Transverse colon (tissue), 4 donors: Measurements from ENCODE around the gene HMGCL. TPM values are rescaled to one million over a fixed set of nuclear protein-coding genes. Genes with fewer than 3 reads are reported as not detected.

Experiments used
- DNase-seq: peaks from one replicate; pipeline ENCODE4 v3.0.0-alpha.2; 2019
- H3K27ac ChIP-seq, 4 donors: fragments of 200-600 bp; sonication (generic); 2 replicates each; pipeline ENCODE4 v1.5.1; 2016 to 2018; ENCODE audit warnings: inconsistent platforms in 4 of 4
- H3K27me3 ChIP-seq: fragments of 200-600 bp; sonication (generic); 2 replicates; pipeline ENCODE4 v1.5.1; 2017; ENCODE audit warnings: inconsistent platforms
- H3K36me3 ChIP-seq, 4 donors: fragments of 200-600 bp; sonication (generic); 2 replicates each; pipeline ENCODE4 v1.5.1; 2017 to 2019; ENCODE audit warnings: inconsistent platforms in 4 of 4
- H3K4me1 ChIP-seq, 4 donors: fragments of 200-600 bp; sonication (generic); 2 replicates each; pipeline ENCODE4 v1.5.1; 2017 to 2020; ENCODE audit warnings: inconsistent platforms in 4 of 4
- H3K4me3 ChIP-seq, 4 donors: fragments of 200-600 bp; sonication (generic); 1 replicate in 1 of 4; 2 replicates in 3 of 4; pipeline versions ENCODE4 v1.5.1 to v1.6.1; 2017 to 2019; ENCODE audit warnings: inconsistent platforms in 4 of 4
- H3K9me3 ChIP-seq, 2 donors: fragments of 200-600 bp; sonication (generic); 2 replicates each; pipeline ENCODE4 v1.5.1; 2017 to 2019; ENCODE audit warnings: inconsistent platforms in 2 of 2
- EP300 ChIP-seq: sonication (generic); formaldehyde crosslinking; IDR thresholded peaks from one replicate; pipeline ENCODE4 v1.6.1; 2017; ENCODE audit warnings: antibody characterized with exemption, low read depth
- POLR2A ChIP-seq: fragments of 450-650 bp; IDR thresholded peaks from one replicate; pipeline ENCODE4 v1.6.1; 2016; ENCODE audit warnings: antibody characterized with exemption, mild to moderate bottlenecking, moderate library complexity
- POLR2AphosphoS5 ChIP-seq, 3 donors: sonication (generic); formaldehyde crosslinking; IDR thresholded peaks; one replicate each; pipeline ENCODE4 v1.6.1; 2016; ENCODE audit warnings: antibody characterized with exemption in 3 of 3
- WGBS, 2 donors: methylation state at CpG; one replicate each; pipeline ENCODE4 v1.1.5; 2018; ENCODE audit warnings: low coverage in 1 of 2; 5-methylcytosine and 5-hydroxymethylcytosine counted together
- in situ Hi-C, 4 donors: fragments of 200-750 bp; cut with MboI; loops; one replicate each; pipeline versions ENCODE4 v1.15.0 to v1.15.1; 2017; ENCODE audit warnings: low sequenced_read_pairs in 3 of 4, low pct_ligation_motif_present in 1 of 4, low pct_unique_long_range_greater_than_20kb in 1 of 4
- intact Hi-C: fragments of 100-400 bp; cut with DNase I; formaldehyde crosslinking; loops from one replicate; pipeline ENCODE4 v1.15.1; 2023; ENCODE audit warnings: low total_unique reads
- total RNA-seq, 4 donors: library from RNA; depleted of rRNA; stranded (reverse); fragments of >200 nt; gene quantifications; one replicate each; pipeline ENCODE4 v1.1.0, GENCODE V29; 2016
- TF ChIP-seq, protein P1 (sequence below), 5 experiments: fragments of 200-600 bp in 3 of 5; fragments of 450-650 bp in 2 of 5; sonication (generic) in 3 of 5; IDR thresholded peaks; 1 replicate in 2 of 5; 2 replicates in 3 of 5; pipeline ENCODE4 v1.5.1; 2016 to 2017; ENCODE audit warnings: antibody characterized with exemption in 5 of 5, inconsistent platforms in 3 of 5, mild to moderate bottlenecking in 2 of 5, moderate library complexity in 1 of 5

The HMGCL gene
- total RNA-seq, 4 donors from 2014 or later = 59.8 to 83.4 (median 60.7) TPM

DNA sequence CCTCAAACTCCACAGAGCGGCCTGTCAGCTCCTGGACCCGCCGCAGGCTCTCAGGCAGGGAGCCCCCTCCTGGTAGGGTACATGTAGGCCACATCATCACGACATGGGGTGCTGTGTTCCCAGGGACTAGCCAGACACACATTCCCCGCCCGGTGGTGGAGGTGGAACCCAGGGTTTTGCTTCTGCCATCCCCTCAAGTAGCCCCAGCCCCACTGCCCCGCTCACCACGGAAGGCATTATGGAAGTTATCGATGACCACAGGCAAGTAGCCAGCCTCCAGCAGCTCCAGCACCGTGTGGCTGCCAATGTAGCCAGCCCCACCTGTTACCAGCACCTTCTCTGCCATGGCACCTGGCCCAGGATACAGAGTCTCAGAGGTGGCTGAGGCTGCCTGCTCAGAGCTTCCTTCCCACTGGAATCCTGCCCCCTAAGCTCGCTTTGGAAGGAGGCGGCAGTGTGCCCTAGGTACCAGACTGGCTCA, 26.5 kb downstream of the HMGCL start:
- Histone ChIP-seq H3K9me3 (no peaks in the 10 kb centered on the region), H3K27me3 (no peaks in the 10 kb centered on the region), H3K27ac (peak overlapping the region; percentile 91 to 96 (median 94)), H3K36me3 (no peaks in the 10 kb centered on the region), H3K4me1 (peaks cover 14 to 42% (median 32%) of the 10 kb centered on the region in 4 donors), H3K4me3 (peak overlapping the region in 1 of 4 donors; percentile 86)
- intact Hi-C loops = no loop called here
- TF ChIP-seq, protein P1, sequence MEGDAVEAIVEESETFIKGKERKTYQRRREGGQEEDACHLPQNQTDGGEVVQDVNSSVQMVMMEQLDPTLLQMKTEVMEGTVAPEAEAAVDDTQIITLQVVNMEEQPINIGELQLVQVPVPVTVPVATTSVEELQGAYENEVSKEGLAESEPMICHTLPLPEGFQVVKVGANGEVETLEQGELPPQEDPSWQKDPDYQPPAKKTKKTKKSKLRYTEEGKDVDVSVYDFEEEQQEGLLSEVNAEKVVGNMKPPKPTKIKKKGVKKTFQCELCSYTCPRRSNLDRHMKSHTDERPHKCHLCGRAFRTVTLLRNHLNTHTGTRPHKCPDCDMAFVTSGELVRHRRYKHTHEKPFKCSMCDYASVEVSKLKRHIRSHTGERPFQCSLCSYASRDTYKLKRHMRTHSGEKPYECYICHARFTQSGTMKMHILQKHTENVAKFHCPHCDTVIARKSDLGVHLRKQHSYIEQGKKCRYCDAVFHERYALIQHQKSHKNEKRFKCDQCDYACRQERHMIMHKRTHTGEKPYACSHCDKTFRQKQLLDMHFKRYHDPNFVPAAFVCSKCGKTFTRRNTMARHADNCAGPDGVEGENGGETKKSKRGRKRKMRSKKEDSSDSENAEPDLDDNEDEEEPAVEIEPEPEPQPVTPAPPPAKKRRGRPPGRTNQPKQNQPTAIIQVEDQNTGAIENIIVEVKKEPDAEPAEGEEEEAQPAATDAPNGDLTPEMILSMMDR (IDR thresholded peaks at IDR 0.05) = no peak
- TF ChIP-seq POLR2AphosphoS5 (IDR thresholded peaks at IDR 0.05) = no peak
- DNase-seq = peak; percentile 22
- in situ Hi-C loops = no loop called here
- WGBS, 2 donors = 85% methylated on average over 11 of the region's 12 CpGs; no CpG with 5 or more reads in 1 of the 2 donors

GRCh38 chr1:23797478-23798448, 27.5 kb downstream of the HMGCL start:
- WGBS, 2 donors = 80 to 83% methylated on average over 1 to 19 of the region's 20 CpGs
- no peak overlapping the region for H3K4me3 ChIP-seq
- H3K9me3 ChIP-seq = no peaks in the 10 kb centered on the region
- H3K27ac ChIP-seq = peak overlapping the region; percentile 45 to 96 (median 93)
- no peaks in the 10 kb centered on the region for H3K27me3 ChIP-seq
- DNase-seq = no peak
- no peak for TF ChIP-seq EP300
- TF ChIP-seq POLR2AphosphoS5 (IDR thresholded peaks at IDR 0.05) = no peak
- TF ChIP-seq, protein P1 (IDR thresholded peaks at IDR 0.05) = no peak
- TF ChIP-seq POLR2A = peak; percentile 7
- in situ Hi-C loops (no loop called here), intact Hi-C loops (no loop called here)
- peaks cover 14 to 51% (median 41%) of the 10 kb centered on the region in 4 donors for H3K4me1 ChIP-seq
- no peaks in the 10 kb centered on the region for H3K36me3 ChIP-seq

DNA sequence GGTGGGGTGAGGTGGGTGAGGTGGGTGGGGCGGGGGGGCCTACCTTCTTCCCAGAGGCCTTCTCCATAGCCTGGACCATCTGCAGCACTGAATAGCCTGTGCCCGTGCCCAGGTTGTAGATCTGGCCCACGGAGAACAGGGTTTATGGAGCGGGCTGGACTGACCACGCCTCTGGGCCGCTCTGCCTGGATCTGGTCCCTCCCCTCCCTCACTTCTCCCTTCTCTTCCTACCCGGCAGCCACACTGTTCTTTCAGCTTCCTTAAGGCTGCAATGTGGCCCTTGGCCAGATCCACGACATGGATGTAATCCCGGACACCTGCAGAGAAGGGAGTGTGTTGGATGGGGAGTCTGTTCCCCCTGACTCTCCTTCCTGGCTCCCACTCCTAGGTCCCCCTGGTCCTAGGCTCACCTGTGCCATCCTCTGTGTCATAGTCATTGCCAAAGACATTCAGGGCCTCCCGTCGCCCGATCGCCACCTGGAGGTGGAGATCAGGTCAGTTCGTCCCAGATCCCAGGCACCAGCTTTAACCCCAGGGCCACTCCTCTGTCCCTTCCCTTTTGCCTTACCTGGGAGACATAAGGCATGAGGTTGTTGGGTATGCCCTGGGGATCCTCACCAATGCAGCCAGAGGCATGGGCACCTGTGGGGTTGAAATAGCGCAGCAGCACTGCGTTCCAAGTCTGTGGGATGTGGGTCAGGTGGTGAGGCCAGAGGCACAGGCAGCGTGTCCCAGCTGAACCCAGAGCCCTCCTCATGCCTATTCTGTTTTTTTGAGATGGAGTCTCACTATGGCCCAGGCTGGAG, 28.6 kb downstream of the HMGCL start:
- Histone ChIP-seq H3K27ac (peak overlapping the region; percentile 44 to 50 (median 45)), H3K4me1 (peaks cover 20 to 59% (median 50%) of the 10 kb centered on the region in 4 donors), H3K9me3 (no peaks in the 10 kb centered on the region), H3K4me3 (no peak overlapping the region), H3K36me3 (no peaks in the 10 kb centered on the region), H3K27me3 (no peaks in the 10 kb centered on the region)
- intact Hi-C loops (no loop called here), in situ Hi-C loops (no loop called here)
- 53% methylated on average over 10 of the region's 17 CpGs; no CpG with 5 or more reads in 1 of the 2 donors for WGBS, 2 donors
- TF ChIP-seq POLR2AphosphoS5 (IDR thresholded peaks at IDR 0.05) (peak in 1 of 3 donors; percentile 8), POLR2A (peak; percentile 11), EP300 (no peak)
- TF ChIP-seq, protein P1 (IDR thresholded peaks at IDR 0.05) = peak in 4 of 5 experiments; percentile 18 to 52 (median 40)
- peak; percentile 64 for DNase-seq
